ENCODE measurements around the gene FAM3A.

Gene FAM3A

DNA sequence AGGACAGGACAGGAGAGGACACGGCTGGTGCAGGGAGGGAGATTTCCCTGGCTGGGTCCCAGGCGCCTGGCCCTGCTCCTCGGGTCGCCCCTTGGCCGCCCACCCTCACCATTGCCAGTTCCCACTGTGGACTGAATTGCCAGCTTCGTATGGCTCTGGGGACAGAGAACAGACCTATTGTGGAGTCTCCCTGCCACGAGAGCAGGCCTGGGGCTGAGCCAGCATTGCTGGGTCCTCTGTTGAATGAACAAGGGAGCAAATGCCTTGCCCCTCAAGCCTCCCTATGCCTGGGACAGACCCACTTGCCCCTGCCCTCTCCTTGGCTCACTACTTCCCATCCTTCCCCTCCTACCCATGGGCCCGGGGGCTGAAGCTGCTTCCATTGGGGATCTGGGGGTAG is 53.6 kb downstream of the FAM3A start:
- DNase-seq (ENCODE audit: low read depth in 2 of 2): no peak

DNA sequence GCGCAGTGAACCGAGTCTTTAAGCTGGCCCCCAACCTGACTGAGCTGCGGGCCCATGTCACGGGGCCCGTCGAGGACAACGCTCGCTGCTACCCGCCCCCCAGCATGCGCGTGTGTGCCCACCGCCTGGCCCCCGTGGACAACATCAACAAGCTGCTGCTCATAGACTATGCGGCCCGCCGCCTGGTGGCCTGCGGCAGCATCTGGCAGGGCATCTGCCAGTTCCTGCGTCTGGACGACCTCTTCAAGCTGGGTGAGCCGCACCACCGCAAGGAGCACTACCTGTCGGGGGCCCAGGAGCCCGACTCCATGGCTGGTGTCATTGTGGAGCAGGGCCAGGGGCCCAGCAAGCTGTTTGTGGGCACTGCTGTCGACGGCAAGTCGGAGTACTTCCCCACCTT is 55.7 kb downstream of the FAM3A start:
- no peak for DNase-seq (ENCODE audit: low read depth in 2 of 2)

DNA sequence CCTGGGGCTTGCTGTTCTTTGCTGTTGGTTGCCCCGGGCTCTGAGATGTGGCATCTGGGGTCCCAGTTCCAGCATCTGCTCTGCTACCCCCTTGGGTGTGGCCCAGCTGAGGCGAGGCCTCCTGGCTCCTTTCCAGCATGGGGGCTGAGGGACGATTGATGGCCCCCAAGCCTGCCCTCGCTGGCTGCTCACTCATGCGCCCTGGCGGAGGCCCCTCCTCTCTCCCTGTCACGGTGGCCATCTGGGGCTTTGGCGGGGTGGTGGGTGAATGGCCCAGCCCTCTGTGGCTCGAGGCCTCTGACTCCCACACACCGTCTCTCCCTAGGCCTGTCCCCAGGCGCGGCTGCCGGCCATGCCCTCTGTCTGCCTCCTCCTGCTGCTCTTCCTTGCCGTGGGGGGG is 56.2 kb downstream of the FAM3A start:
- no peak for DNase-seq (ENCODE audit: low read depth in 2 of 2)

DNA sequence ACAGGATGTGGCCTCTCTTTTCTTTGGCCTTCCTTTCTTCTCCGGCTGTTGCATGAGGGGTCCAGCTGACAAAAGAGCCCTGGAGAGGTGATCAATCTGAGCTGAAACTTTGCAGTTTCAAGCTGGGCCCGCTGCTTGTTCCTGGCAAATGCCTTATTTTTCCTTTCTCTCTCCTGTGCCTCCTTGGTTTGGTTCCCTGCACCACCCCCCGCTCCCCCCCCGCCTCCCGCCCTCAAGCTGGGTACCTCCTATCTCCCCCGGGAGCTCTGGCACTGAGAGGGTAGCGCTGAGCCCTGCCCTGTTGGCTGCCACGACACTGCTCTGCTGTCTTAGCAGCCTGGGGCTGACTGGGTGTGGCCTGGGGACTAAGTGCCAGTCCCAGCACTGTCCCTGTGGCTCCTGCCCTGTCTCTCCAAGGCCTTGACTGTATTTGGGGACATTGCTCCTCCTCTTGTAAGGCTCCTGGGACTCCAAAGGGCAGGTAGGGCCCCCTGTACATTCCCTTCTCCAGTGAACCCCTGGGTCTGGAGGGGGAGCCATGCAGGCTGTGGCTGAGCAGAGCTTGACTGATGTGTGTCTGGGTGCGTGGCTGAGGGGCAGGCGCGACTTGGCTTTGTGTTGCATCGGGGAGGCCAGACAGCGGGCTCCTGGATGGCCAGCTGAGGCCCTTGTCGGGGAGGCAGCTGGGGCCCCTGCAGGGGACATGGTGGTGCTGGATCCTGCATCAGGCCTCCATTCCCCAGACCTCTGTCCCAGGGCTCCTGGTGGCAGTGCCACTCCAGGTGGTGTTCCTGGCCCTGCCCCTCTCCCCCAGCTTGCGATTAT is 56.9 kb downstream of the FAM3A start:
- DNase-seq (ENCODE audit: low read depth in 2 of 2): no peak

DNA sequence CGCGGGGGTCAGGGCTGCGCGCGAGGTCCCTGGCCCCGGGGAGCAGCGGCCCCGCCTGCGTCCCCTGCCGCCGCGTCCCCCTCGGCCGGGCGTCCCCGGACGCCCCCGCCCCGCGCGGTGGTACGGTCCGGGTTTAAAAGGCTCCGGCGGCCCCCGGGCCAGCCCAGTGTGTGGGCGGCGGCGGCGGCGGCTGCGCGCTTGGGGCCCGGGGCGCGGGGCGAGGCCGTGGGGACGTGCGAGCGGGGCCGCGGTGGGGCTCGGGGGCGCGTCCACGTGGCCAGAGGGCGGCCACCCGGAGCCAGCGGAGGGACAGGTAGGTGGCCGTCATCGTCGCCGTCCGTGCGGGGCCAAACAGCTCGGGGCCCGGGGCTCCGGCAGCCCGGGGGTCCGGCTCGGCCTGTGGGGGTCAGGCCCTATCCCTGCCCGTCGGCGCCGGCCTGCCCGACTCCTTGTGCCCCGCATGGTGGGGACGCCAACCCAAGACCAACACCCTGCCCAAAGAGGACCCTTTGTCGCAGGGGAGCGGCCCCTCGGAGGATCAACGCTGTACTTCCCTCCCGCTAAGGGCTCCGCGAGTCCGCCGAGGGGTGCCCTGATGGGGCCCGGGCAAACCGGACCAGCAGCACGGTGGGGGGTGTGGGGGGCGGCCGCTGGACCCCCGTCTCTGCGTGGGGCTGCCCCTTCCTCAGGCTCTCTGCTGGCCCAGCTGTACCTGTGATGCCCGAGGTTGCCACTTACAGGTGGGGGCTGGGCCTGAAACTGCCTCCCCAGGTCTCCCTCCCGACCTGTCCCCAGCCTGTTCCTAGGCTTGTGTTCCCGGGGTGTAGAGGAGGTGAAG is 57.7 kb downstream of the FAM3A start, which contains the start of gene PLXNA3:
TSS of gene PLXNA3 (plus strand) at position 166 of the 838 bp plus-strand sequence. CDS start 1,903 bp downstream, outside the sequence.
- peak in 1 of 2 donors; percentile 42 for DNase-seq (ENCODE audit: low read depth in 2 of 2)

DNA sequence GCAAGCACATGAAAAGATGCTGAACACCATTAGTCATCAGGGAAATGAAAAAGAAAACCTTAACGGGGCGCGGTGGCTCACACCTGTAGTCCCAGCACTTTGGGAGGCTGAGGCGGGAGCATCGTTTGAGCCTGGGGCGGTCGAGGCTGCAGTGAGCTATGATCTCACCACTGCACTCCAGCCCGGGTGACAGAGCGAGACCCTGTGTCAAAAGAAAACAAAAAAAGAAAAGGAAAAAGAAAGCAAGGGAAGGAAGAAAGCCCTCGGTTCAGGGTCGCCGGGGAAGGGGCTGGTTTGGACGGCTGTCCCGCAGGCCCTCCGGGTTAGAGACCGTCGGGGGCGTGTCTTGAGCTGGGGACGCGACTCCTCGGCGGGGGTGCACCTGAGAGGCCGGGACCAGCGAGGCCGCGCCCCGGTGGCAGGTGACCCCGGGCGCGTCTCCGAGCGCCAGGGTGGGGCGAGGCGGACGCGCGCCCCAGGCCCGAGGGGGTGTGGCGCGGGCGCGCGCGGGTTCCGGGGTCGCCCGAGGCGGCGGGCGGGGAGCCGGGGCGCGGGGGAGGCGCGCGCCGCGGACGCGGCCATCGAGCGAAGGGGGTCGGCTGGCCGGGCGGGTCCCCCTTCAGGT is 58.4 kb downstream of the FAM3A start:
- peak in 1 of 2 donors; percentile 25 for DNase-seq (ENCODE audit: low read depth in 2 of 2)

Measured in stimulated activated CD4-positive, alpha-beta T cell treated with anti-CD3 and anti-CD28 coated beads, Interleukin-15, amount 100 ng/mL, for 48 hours (primary cell).